Neural progenitor cell (in vitro differentiated cells): Measurements from ENCODE around the gene FGF16. TPM values are rescaled to one million over a fixed set of nuclear protein-coding genes. Genes with fewer than 3 reads are reported as not detected.

ENCODE experiments used
- DNase-seq: peaks from one replicate; pipeline ENCODE4 v3.0.0-alpha.2; 2016; ENCODE audit warnings: low spot score
- H2AFZ ChIP-seq: fragments of 200-600 bp; sonication (generic); replicated peaks from 2 replicates; pipeline ENCODE4 v1.6.1; 2016; ENCODE audit warnings: antibody characterized with exemption
- H3F3A ChIP-seq: fragments of 200-600 bp; sonication (generic); 2 replicates; pipeline ENCODE4 v1.6.1; 2016; ENCODE audit warnings: antibody characterized with exemption, low read depth
- H3K27ac ChIP-seq: fragments of 200-600 bp; sonication (generic); 2 replicates; pipeline ENCODE4 v1.5.1; 2016; ENCODE audit warnings: mild to moderate bottlenecking
- H3K27me3 ChIP-seq: fragments of 200-600 bp; sonication (generic); 2 replicates; pipeline ENCODE4 v1.6.1; 2016; ENCODE audit warnings: mild to moderate bottlenecking, moderate library complexity
- H3K36me3 ChIP-seq: fragments of 200-600 bp; sonication (generic); 2 replicates; pipeline ENCODE4 v1.5.1; 2016
- H3K4me1 ChIP-seq: fragments of 200-600 bp; sonication (generic); 2 replicates; pipeline ENCODE4 v1.6.1; 2016; ENCODE audit warnings: mixed run types
- H3K4me2 ChIP-seq: fragments of 200-600 bp; sonication (generic); 2 replicates; pipeline ENCODE4 v1.6.1; 2016
- H3K4me3 ChIP-seq: fragments of 200-600 bp; sonication (generic); 2 replicates; pipeline ENCODE4 v1.5.1; 2016
- H3K79me2 ChIP-seq: fragments of 200-600 bp; sonication (generic); 2 replicates; pipeline ENCODE4 v1.6.1; 2016; ENCODE audit warnings: low read depth
- H3K9ac ChIP-seq: fragments of 200-600 bp; sonication (generic); 2 replicates; pipeline ENCODE4 v1.6.1; 2016
- H3K9me3 ChIP-seq: fragments of 200-600 bp; sonication (generic); 2 replicates; pipeline ENCODE4 v1.5.1; 2016; ENCODE audit warnings: low read depth
- H4K20me1 ChIP-seq: fragments of 200-600 bp; sonication (generic); 2 replicates; pipeline ENCODE4 v1.6.1; 2016; ENCODE audit warnings: low read depth
- H3K27ac Mint-ChIP-seq: 3 replicates; pipeline ENCODE4 v1.8.0; 2021; ENCODE audit warnings: mixed read lengths
- H3K27me3 Mint-ChIP-seq: 2 replicates; pipeline ENCODE4 v1.8.0; 2022; ENCODE audit warnings: low read depth, mild to moderate bottlenecking, inconsistent platforms, moderate library complexity, mixed read lengths; ENCODE audit not compliant: insufficient read depth
- H3K36me3 Mint-ChIP-seq: 3 replicates; pipeline ENCODE4 v1.8.0; 2021; ENCODE audit warnings: mixed read lengths
- H3K4me1 Mint-ChIP-seq: 3 replicates; pipeline ENCODE4 v1.8.0; 2021; ENCODE audit warnings: mixed read lengths
- H3K4me3 Mint-ChIP-seq: 3 replicates; pipeline ENCODE4 v1.8.0; 2021; ENCODE audit warnings: mild to moderate bottlenecking, moderate library complexity, mixed read lengths
- H3K9me3 Mint-ChIP-seq: 3 replicates; pipeline ENCODE4 v1.8.0; 2020; ENCODE audit warnings: mixed read lengths
- EZH2 ChIP-seq: fragments of 200-600 bp; sonication (generic); IDR thresholded peaks from 2 replicates; pipeline ENCODE4 v1.6.1; 2017; ENCODE audit warnings: antibody characterized with exemption, mild to moderate bottlenecking, moderate library complexity
- EZH2phosphoT487 ChIP-seq: fragments of 200-600 bp; sonication (generic); IDR thresholded peaks from 2 replicates; pipeline ENCODE4 v1.6.1; 2017; ENCODE audit warnings: antibody characterized with exemption
- total RNA-seq: library from RNA; depleted of rRNA; stranded (reverse); fragments of >200 nt; gene quantifications from 2 replicates; pipeline ENCODE4 v1.2.3, GENCODE V29; 2015; ENCODE audit warnings: low replicate concordance
- TF ChIP-seq, protein P1 (sequence below): fragments of 200-600 bp; sonication (generic); IDR thresholded peaks from 2 replicates; pipeline ENCODE4 v1.5.1; 2017; ENCODE audit warnings: antibody characterized with exemption, mild to moderate bottlenecking

FGF16 gene
- total RNA-seq, 1 donor from 2014 or later = not detected

DNA sequence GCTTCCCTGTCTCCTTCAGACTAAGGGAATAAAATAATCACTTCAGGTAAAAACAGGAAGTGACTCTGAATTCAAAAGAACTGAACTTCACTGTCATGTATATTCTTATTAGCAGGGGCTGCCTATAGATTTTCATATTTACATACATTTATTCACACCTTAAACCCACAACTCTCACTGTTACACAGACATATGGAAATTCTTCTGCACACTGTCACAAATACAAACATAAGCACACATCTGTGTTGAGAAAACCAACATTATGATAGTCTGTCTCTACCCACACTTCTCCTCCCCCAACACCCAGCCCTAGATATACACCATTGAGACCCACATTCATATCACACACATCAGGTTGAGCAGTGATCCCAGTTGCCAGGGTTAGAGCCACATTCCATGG is 5.7 kb upstream of the FGF16 start:
- Histone ChIP-seq H3K9ac (no peak overlapping the region), H3K27ac (no peak overlapping the region), H3K4me1 (no peaks in the 10 kb centered on the region), H3K27me3 (peaks cover 11% of the 10 kb centered on the region), H3K9me3 (no peaks in the 10 kb centered on the region), H3K36me3 (no peaks in the 10 kb centered on the region), H2AFZ (no peak overlapping the region), H3K4me2 (no peak overlapping the region), H3F3A (no peaks in the 10 kb centered on the region), H3K79me2 (no peaks in the 10 kb centered on the region), H4K20me1 (no peaks in the 10 kb centered on the region), H3K4me3 (no peak overlapping the region)
- peaks cover 11% of the 10 kb centered on the region for H3K27me3 Mint-ChIP-seq
- no peaks in the 10 kb centered on the region for H3K4me1 Mint-ChIP-seq
- no peaks in the 10 kb centered on the region for H3K36me3 Mint-ChIP-seq
- no peak for DNase-seq
- no peak overlapping the region for H3K27ac Mint-ChIP-seq
- no peak overlapping the region for H3K4me3 Mint-ChIP-seq
- peaks cover 7% of the 10 kb centered on the region for H3K9me3 Mint-ChIP-seq
- TF ChIP-seq EZH2phosphoT487 = no peak

- H4K20me1 ChIP-seq = no peaks in the 10 kb centered on the region
- H3K9me3 Mint-ChIP-seq = peaks cover 12% of the 10 kb centered on the region
- H3K27ac ChIP-seq = no peak overlapping the region
- no peak overlapping the region for H3K9ac ChIP-seq
- no peak overlapping the region for H3K27ac Mint-ChIP-seq
- H3K4me1 ChIP-seq = no peaks in the 10 kb centered on the region
- H3K36me3 Mint-ChIP-seq = no peaks in the 10 kb centered on the region
- peaks cover 23% of the 10 kb centered on the region for H3K27me3 ChIP-seq
- TF ChIP-seq EZH2phosphoT487 = no peak
- TF ChIP-seq EZH2 = no peak
- TF ChIP-seq, protein P1, sequence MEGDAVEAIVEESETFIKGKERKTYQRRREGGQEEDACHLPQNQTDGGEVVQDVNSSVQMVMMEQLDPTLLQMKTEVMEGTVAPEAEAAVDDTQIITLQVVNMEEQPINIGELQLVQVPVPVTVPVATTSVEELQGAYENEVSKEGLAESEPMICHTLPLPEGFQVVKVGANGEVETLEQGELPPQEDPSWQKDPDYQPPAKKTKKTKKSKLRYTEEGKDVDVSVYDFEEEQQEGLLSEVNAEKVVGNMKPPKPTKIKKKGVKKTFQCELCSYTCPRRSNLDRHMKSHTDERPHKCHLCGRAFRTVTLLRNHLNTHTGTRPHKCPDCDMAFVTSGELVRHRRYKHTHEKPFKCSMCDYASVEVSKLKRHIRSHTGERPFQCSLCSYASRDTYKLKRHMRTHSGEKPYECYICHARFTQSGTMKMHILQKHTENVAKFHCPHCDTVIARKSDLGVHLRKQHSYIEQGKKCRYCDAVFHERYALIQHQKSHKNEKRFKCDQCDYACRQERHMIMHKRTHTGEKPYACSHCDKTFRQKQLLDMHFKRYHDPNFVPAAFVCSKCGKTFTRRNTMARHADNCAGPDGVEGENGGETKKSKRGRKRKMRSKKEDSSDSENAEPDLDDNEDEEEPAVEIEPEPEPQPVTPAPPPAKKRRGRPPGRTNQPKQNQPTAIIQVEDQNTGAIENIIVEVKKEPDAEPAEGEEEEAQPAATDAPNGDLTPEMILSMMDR = no peak
- no peaks in the 10 kb centered on the region for H3K9me3 ChIP-seq
- H2AFZ ChIP-seq = no peak overlapping the region
- H3K36me3 ChIP-seq = no peaks in the 10 kb centered on the region
- H3K4me3 Mint-ChIP-seq = no peak overlapping the region
- no peak for DNase-seq
- no peak overlapping the region for H3K4me2 ChIP-seq
- no peaks in the 10 kb centered on the region for H3K4me1 Mint-ChIP-seq
- no peaks in the 10 kb centered on the region for H3F3A ChIP-seq
- H3K79me2 ChIP-seq = no peaks in the 10 kb centered on the region
- H3K27me3 Mint-ChIP-seq = peaks cover 19% of the 10 kb centered on the region
- no peak overlapping the region for H3K4me3 ChIP-seq
These were observed 4.5 kb upstream of the FGF16 start for GRCh38 chrX:77442728-77443127.

GRCh38 chrX:77444075-77444474 is 3.1 kb upstream of the FGF16 start:
- Histone ChIP-seq H3F3A (no peaks in the 10 kb centered on the region), H3K27ac (no peak overlapping the region), H4K20me1 (no peaks in the 10 kb centered on the region), H3K9me3 (no peaks in the 10 kb centered on the region), H3K79me2 (no peaks in the 10 kb centered on the region), H3K9ac (no peak overlapping the region), H3K4me1 (no peaks in the 10 kb centered on the region), H3K27me3 (peaks cover 37% of the 10 kb centered on the region), H3K4me2 (no peak overlapping the region), H2AFZ (no peak overlapping the region), H3K4me3 (no peak overlapping the region), H3K36me3 (no peaks in the 10 kb centered on the region)
- no peak for DNase-seq
- H3K27me3 Mint-ChIP-seq = peaks cover 28% of the 10 kb centered on the region
- no peak for TF ChIP-seq EZH2phosphoT487
- no peak for TF ChIP-seq EZH2
- TF ChIP-seq, protein P1 = no peak
- H3K9me3 Mint-ChIP-seq = peaks cover 9% of the 10 kb centered on the region
- H3K36me3 Mint-ChIP-seq = no peaks in the 10 kb centered on the region
- H3K27ac Mint-ChIP-seq = no peak overlapping the region
- no peak overlapping the region for H3K4me3 Mint-ChIP-seq
- H3K4me1 Mint-ChIP-seq = no peaks in the 10 kb centered on the region

DNA sequence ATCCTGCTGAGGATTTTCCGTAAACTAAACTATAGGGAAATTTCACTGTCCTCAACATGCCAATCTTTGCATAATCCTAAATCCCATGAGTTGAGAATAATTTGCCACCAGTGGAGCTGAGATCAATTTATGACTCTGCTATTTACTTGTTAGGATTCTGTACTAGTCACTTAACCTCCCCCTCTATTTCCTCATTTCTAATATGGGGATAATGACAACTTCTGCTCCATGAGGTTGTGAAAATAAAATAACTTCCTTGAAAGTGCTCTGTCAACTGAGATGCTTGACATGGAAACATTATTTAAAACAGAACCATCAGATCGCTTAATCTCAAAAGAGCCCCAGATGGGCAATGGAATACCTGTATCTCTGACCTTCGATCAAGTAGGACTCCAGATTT is 2.6 kb upstream of the FGF16 start:
- H3F3A ChIP-seq = no peaks in the 10 kb centered on the region
- TF ChIP-seq EZH2 (no peak), EZH2phosphoT487 (no peak)
- TF ChIP-seq, protein P1 = no peak

More for the DNA sequence above, 2.6 kb upstream of the FGF16 start:
- Mint-ChIP-seq H3K4me1 (no peaks in the 10 kb centered on the region), H3K27me3 (peaks cover 32% of the 10 kb centered on the region), H3K27ac (no peak overlapping the region), H3K4me3 (no peak overlapping the region), H3K36me3 (no peaks in the 10 kb centered on the region), H3K9me3 (peaks cover 9% of the 10 kb centered on the region)
- H3K4me3 ChIP-seq = no peak overlapping the region
- no peaks in the 10 kb centered on the region for H3K9me3 ChIP-seq
- H3K27ac ChIP-seq = no peak overlapping the region
- H3K9ac ChIP-seq = no peak overlapping the region
- no peak overlapping the region for H3K4me2 ChIP-seq
- H3K27me3 ChIP-seq = peaks cover 37% of the 10 kb centered on the region
- no peaks in the 10 kb centered on the region for H3K4me1 ChIP-seq
- no peaks in the 10 kb centered on the region for H3K36me3 ChIP-seq
- H4K20me1 ChIP-seq = no peaks in the 10 kb centered on the region
- DNase-seq = no peak
- no peaks in the 10 kb centered on the region for H3K79me2 ChIP-seq
- H2AFZ ChIP-seq = no peak overlapping the region
